ENCODE measurements around the gene LACRT.

DNA sequence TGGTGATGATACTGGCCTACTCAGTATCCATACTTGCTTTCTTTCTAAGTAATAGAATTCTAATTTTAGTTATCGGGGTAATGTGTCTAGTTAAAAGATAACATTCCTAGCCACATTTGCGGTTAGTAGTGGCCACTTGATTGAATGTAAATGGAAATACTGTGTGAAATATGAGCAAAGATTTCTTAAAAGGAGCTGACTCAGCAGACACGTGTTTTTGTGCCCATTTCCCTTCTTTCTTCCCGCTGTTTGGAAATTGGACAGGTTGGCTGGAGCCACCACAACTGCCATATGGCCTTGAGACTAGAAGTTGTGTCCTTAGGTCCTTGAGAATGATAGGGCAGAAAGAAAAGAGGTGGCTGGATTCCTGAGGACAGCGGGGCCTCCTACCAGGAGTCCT lies 33.2 kb upstream of the LACRT start:
- no peak for TF ChIP-seq SP1 (CRISPR knock-in tag; conservative IDR thresholded peaks at IDR 0.05)
- TF ChIP-seq, protein P1, sequence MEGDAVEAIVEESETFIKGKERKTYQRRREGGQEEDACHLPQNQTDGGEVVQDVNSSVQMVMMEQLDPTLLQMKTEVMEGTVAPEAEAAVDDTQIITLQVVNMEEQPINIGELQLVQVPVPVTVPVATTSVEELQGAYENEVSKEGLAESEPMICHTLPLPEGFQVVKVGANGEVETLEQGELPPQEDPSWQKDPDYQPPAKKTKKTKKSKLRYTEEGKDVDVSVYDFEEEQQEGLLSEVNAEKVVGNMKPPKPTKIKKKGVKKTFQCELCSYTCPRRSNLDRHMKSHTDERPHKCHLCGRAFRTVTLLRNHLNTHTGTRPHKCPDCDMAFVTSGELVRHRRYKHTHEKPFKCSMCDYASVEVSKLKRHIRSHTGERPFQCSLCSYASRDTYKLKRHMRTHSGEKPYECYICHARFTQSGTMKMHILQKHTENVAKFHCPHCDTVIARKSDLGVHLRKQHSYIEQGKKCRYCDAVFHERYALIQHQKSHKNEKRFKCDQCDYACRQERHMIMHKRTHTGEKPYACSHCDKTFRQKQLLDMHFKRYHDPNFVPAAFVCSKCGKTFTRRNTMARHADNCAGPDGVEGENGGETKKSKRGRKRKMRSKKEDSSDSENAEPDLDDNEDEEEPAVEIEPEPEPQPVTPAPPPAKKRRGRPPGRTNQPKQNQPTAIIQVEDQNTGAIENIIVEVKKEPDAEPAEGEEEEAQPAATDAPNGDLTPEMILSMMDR (IDR thresholded peaks at IDR 0.05) = no peak

Measured in WTC11 (cell line).